HepG2 (cell line): ENCODE measurements around the gene SLC25A23. TPM values are rescaled to one million over a fixed set of nuclear protein-coding genes. Genes with fewer than 3 reads are reported as not detected.

Source experiments
- ATAC-seq: fragments of 200-7000 bp; cut with Tn5 transposase; 3 replicates; pipeline ENCODE4 v1.9.1; 2020; ENCODE audit warnings: mild to moderate bottlenecking, moderate library complexity
- BruUV-seq: library from RNA; stranded (reverse); fragments of 400-500 nt; replicated peaks from 2 replicates; lab custom pipeline; 2021; lab: Mats Ljungman, UMichigan
- CTCF ChIA-PET: fragments of 300-600 bp; formaldehyde crosslinking; extraction: SDS; loops from one replicate; lab custom pipeline; 2021; ENCODE audit warnings: low total read pairs, inconsistent platforms, low intra/inter-chr PET ratio; lab: Yijun Ruan, JAX
- POLR2A ChIA-PET: fragments of 350-600 bp; sonication (Branson Sonifier 250); formaldehyde crosslinking; loops from one replicate; lab custom pipeline; 2020; ENCODE audit warnings: antibody characterized with exemption, inconsistent platforms; lab: Yijun Ruan, JAX
- DNase-seq: peaks from one replicate; pipeline ENCODE4 v3.0.0-alpha.2; 2015; ENCODE audit warnings: low spot score
- FAIRE-seq: peaks from 3 replicates; lab custom pipeline; 2011; peaks lifted over from hg19 to GRCh38; lab: Jason Lieb, UNC
- H2AFZ ChIP-seq: one replicate; pipeline ENCODE4 v1.6.1; 2011; ENCODE audit warnings: low read length, inconsistent platforms
- H3K27ac ChIP-seq: fragments of 300-600 bp; 3 replicates; pipeline ENCODE4 v1.8.0; 2011; ENCODE audit warnings: mixed run types, mild to moderate bottlenecking, mixed read lengths, low read length, inconsistent platforms; ENCODE audit not compliant: insufficient read depth; ENCODE audit errors: extremely low read length
- H3K27me3 ChIP-seq, 2 experiments: fragments of 200-600 bp in 1 of 2; 2 replicates in 1 of 2; 3 replicates in 1 of 2; pipeline versions ENCODE4 v1.6.0 to v1.8.0; 2011; ENCODE audit warnings: low read length in 2 of 2, mild to moderate bottlenecking in 2 of 2, moderate library complexity in 2 of 2, inconsistent platforms in 1 of 2; ENCODE audit not compliant: insufficient read depth in 2 of 2, control insufficient read depth in 1 of 2
- H3K36me3 ChIP-seq, 2 experiments: fragments of 200-600 bp in 1 of 2; replicated peaks in 1 of 2; 2 replicates in 1 of 2; 3 replicates in 1 of 2; pipeline versions ENCODE4 v1.5.1 to v1.8.0; 2011; ENCODE audit warnings: low read length in 2 of 2, inconsistent platforms in 1 of 2; ENCODE audit not compliant: insufficient read depth in 2 of 2, control insufficient read depth in 1 of 2
- H3K4me1 ChIP-seq: 2 replicates; pipeline ENCODE4 v1.5.1; 2012; ENCODE audit warnings: low read length, inconsistent platforms; ENCODE audit not compliant: insufficient read depth
- H3K4me2 ChIP-seq: 2 replicates; pipeline ENCODE4 v1.6.0; 2011; ENCODE audit warnings: low read depth, low read length, inconsistent platforms
- H3K4me3 ChIP-seq, 3 experiments: fragments of 200-600 bp in 1 of 3; sonication (generic), shearing (Covaris generic) in 1 of 3; replicated peaks in 1 of 3; 2 replicates each; pipeline ENCODE4 v1.5.1; 2011 to 2016; ENCODE audit warnings: low read length in 3 of 3, inconsistent platforms in 2 of 3, low read depth in 2 of 3, mild to moderate bottlenecking in 2 of 3, control low read depth in 1 of 3, mixed read lengths in 1 of 3; ENCODE audit not compliant: insufficient read depth in 1 of 3
- H3K79me2 ChIP-seq: one replicate; pipeline ENCODE4 v1.6.1; 2011; ENCODE audit warnings: low read length, inconsistent platforms; ENCODE audit not compliant: insufficient read depth
- H3K9ac ChIP-seq: 2 replicates; pipeline ENCODE4 v1.6.0; 2011; ENCODE audit warnings: mild to moderate bottlenecking, low read depth, low read length, inconsistent platforms; ENCODE audit not compliant: insufficient read depth
- H3K9me3 ChIP-seq: 2 replicates; pipeline ENCODE4 v1.5.1; 2012; ENCODE audit warnings: mild to moderate bottlenecking, low read length
- H4K20me1 ChIP-seq: 2 replicates; pipeline ENCODE4 v1.6.0; 2011; ENCODE audit warnings: inconsistent platforms, mild to moderate bottlenecking, low read length, moderate library complexity; ENCODE audit not compliant: insufficient read depth
- ERF ChIP-seq: IDR thresholded peaks from 2 replicates; pipeline ENCODE4 v1.6.1; 2018; ENCODE audit warnings: missing biosample characterization, missing genetic modification reagents
- HNF1A ChIP-seq, 2 experiments: sonication (generic) in 1 of 2; formaldehyde crosslinking in 1 of 2; IDR thresholded peaks; 2 replicates each; pipeline versions ENCODE4 v1.4.0 to v1.6.1; 2016 to 2020; ENCODE audit warnings: borderline replicate concordance in 1 of 2, low read depth in 1 of 2, mild to moderate bottlenecking in 1 of 2, missing genetic modification reagents in 1 of 2
- SKI ChIP-seq: fragments of 450-650 bp; IDR thresholded peaks from one replicate; pipeline ENCODE4 v1.6.1; 2018; ENCODE audit warnings: mild to moderate bottlenecking; ENCODE audit not compliant: partially characterized antibody
- TFDP2 ChIP-seq: sonication (generic); formaldehyde crosslinking; IDR thresholded peaks from 2 replicates; pipeline ENCODE4 v1.4.0; 2020; ENCODE audit warnings: missing genetic modification reagents
- ZBTB14 ChIP-seq: sonication (generic); formaldehyde crosslinking; IDR thresholded peaks from 2 replicates; pipeline ENCODE4 v1.4.0; 2020; ENCODE audit warnings: missing genetic modification reagents
- ZNF335 ChIP-seq: sonication (generic); formaldehyde crosslinking; IDR thresholded peaks from 2 replicates; pipeline ENCODE4 v1.4.0; 2020; ENCODE audit warnings: missing genetic modification reagents
- WGBS: methylation state at CpG from one replicate; pipeline ENCODE4 v1.1.6; 2017; ENCODE audit warnings: low lambda C conversion rate; 5-methylcytosine and 5-hydroxymethylcytosine counted together
- in situ Hi-C: cut with HindIII; loops from 2 replicates; pipeline ENCODE4 v1.10.0; 2017; ENCODE audit warnings: low pct_unique_long_range_greater_than_20kb; ENCODE audit not compliant: extremely low pct_ligation_motif_present
- intact Hi-C: fragments of 100-400 bp; cut with micrococcal nuclease; formaldehyde crosslinking; loops from one replicate; pipeline ENCODE4 v1.10.0; 2022; ENCODE audit not compliant: unreplicated experiment
- polyA plus RNA-seq, 8 experiments: library from polyadenylated mRNA; depleted of rRNA in 3 of 8; stranded (reverse) in 7 of 8; unstranded in 1 of 8; fragments of >200 nt; fragmentation: Illumina TruSeq in 4 of 8; extraction: Trizol in 4 of 8; gene quantifications; 2 replicates each; pipeline versions ENCODE4 v1.2.1 to v1.2.3, GENCODE V29; 2011 to 2016; ENCODE audit warnings: low read depth in 4 of 8, missing spikeins in 1 of 8, mixed read lengths in 1 of 8; ENCODE audit not compliant: insufficient read depth in 1 of 8
- total RNA-seq, 5 experiments: library from RNA; depleted of rRNA; stranded (reverse); fragments of >200 nt; fragmentation: Illumina TruSeq; extraction: Trizol; gene quantifications; 2 replicates each; pipeline ENCODE4 v1.2.3, GENCODE V29; 2016; ENCODE audit warnings: low read depth in 1 of 5

Gene SLC25A23
- total and polyA plus RNA-seq, 2 of the 13 experiments (the other 11 are each of a cell fraction or from before 2014, with no cell fraction given) = 12.4 to 15.2 TPM

GRCh38 chr19:6460099-6460884, 700 bp upstream of the SLC25A23 start:
- WGBS = under 1% methylated on average over 39 of the region's 57 CpGs
- ChIA-PET CTCF (no interaction called here), POLR2A (interaction anchor here (0.8 to 1.3 kb wide), 3 partner anchors 9 to 88 kb away, joined by 3 to 6 read pairs (median 5); partner anchors contain the start of gene ALKBH7)
- Histone ChIP-seq H4K20me1 (no peaks in the 10 kb centered on the region), H3K36me3 (peaks cover 0 to 10% of the 10 kb centered on the region in 2 experiments; a peak in 1 of 5 replicates), H3K27me3 (no peaks in the 10 kb centered on the region), H3K4me1 (peaks cover 18% of the 10 kb centered on the region), H2AFZ (peak overlapping the region; percentile 75), H3K4me3 (peak overlapping the region; percentile 66 to 83 (median 81)), H3K27ac (peak overlapping the region; percentile 41), H3K9me3 (no peaks in the 10 kb centered on the region), H3K4me2 (peak overlapping the region; percentile 91), H3K79me2 (no peaks in the 10 kb centered on the region), H3K9ac (peak overlapping the region; percentile 70)
- in situ Hi-C loops = no loop called here
- ATAC-seq (peak; percentile 76), FAIRE-seq (peak; percentile 77), DNase-seq (peak; percentile 94)
- BruUV-seq = no TSS peak
- intact Hi-C loops = no loop called here
- TF ChIP-seq ERF (CRISPR knock-in tag) (peak; percentile 59; the same call in 1 of the 2 replicates), ZNF335 (CRISPR knock-in tag) (0 out of 2 replicates have a peak, but pooled peaks have one; percentile 38), TFDP2 (peak; percentile 61; the same call in 1 of the 2 replicates), ZBTB14 (CRISPR knock-in tag) (peak; percentile 20; the same call in 1 of the 2 replicates), SKI (peak; percentile 48), HNF1A (IDR thresholded peaks at IDR 0.05; ENCODE audit: low read depth) (no peak), HNF1A (CRISPR knock-in tag; IDR thresholded peaks at IDR 0.05; ENCODE audit: borderline replicate concordance) (peak; percentile 61; the same call in 1 of the 2 replicates)
